HepG2 (cell line): ENCODE results near the gene ZNF28. TPM values are rescaled to one million over a fixed set of nuclear protein-coding genes. Genes with fewer than 3 reads are reported as not detected.
A peak's percentile ranks its signal among the peaks of the same experiment; 100 is the strongest.
"Not testable (repeated sequence)": the region's sequence is repeated elsewhere in the genome, so short reads cannot be mapped to it uniquely, and the experiment has no call there.

Source experiments
- ATAC-seq: fragments of 200-7000 bp; cut with Tn5 transposase; 3 replicates; pipeline ENCODE4 v1.9.1; 2020; ENCODE audit warnings: mild to moderate bottlenecking, moderate library complexity
- BruUV-seq: library from RNA; stranded (reverse); fragments of 400-500 nt; replicated peaks from 2 replicates; lab custom pipeline; 2021; lab: Mats Ljungman, UMichigan
- CTCF ChIA-PET: fragments of 300-600 bp; formaldehyde crosslinking; extraction: SDS; loops from one replicate; lab custom pipeline; 2021; ENCODE audit warnings: low total read pairs, inconsistent platforms, low intra/inter-chr PET ratio; lab: Yijun Ruan, JAX
- POLR2A ChIA-PET: fragments of 350-600 bp; sonication (Branson Sonifier 250); formaldehyde crosslinking; loops from one replicate; lab custom pipeline; 2020; ENCODE audit warnings: antibody characterized with exemption, inconsistent platforms; lab: Yijun Ruan, JAX
- DNase-seq: peaks from one replicate; pipeline ENCODE4 v3.0.0-alpha.2; 2015; ENCODE audit warnings: low spot score
- FAIRE-seq: peaks from 3 replicates; lab custom pipeline; 2011; peaks lifted over from hg19 to GRCh38; lab: Jason Lieb, UNC
- H2AFZ ChIP-seq: one replicate; pipeline ENCODE4 v1.6.1; 2011; ENCODE audit warnings: low read length, inconsistent platforms
- H3K27ac ChIP-seq: fragments of 300-600 bp; 3 replicates; pipeline ENCODE4 v1.8.0; 2011; ENCODE audit warnings: mixed run types, mild to moderate bottlenecking, mixed read lengths, low read length, inconsistent platforms; ENCODE audit not compliant: insufficient read depth; ENCODE audit errors: extremely low read length
- H3K27me3 ChIP-seq, 2 experiments: fragments of 200-600 bp in 1 of 2; 2 replicates in 1 of 2; 3 replicates in 1 of 2; pipeline versions ENCODE4 v1.6.0 to v1.8.0; 2011; ENCODE audit warnings: low read length in 2 of 2, mild to moderate bottlenecking in 2 of 2, moderate library complexity in 2 of 2, inconsistent platforms in 1 of 2; ENCODE audit not compliant: insufficient read depth in 2 of 2, control insufficient read depth in 1 of 2
- H3K36me3 ChIP-seq, 2 experiments: fragments of 200-600 bp in 1 of 2; replicated peaks in 1 of 2; 2 replicates in 1 of 2; 3 replicates in 1 of 2; pipeline versions ENCODE4 v1.5.1 to v1.8.0; 2011; ENCODE audit warnings: low read length in 2 of 2, inconsistent platforms in 1 of 2; ENCODE audit not compliant: insufficient read depth in 2 of 2, control insufficient read depth in 1 of 2
- H3K4me1 ChIP-seq: 2 replicates; pipeline ENCODE4 v1.5.1; 2012; ENCODE audit warnings: low read length, inconsistent platforms; ENCODE audit not compliant: insufficient read depth
- H3K4me2 ChIP-seq: 2 replicates; pipeline ENCODE4 v1.6.0; 2011; ENCODE audit warnings: low read depth, low read length, inconsistent platforms
- H3K4me3 ChIP-seq, 3 experiments: fragments of 200-600 bp in 1 of 3; sonication (generic), shearing (Covaris generic) in 1 of 3; replicated peaks in 1 of 3; 2 replicates each; pipeline ENCODE4 v1.5.1; 2011 to 2016; ENCODE audit warnings: low read length in 3 of 3, inconsistent platforms in 2 of 3, low read depth in 2 of 3, mild to moderate bottlenecking in 2 of 3, control low read depth in 1 of 3, mixed read lengths in 1 of 3; ENCODE audit not compliant: insufficient read depth in 1 of 3
- H3K79me2 ChIP-seq: one replicate; pipeline ENCODE4 v1.6.1; 2011; ENCODE audit warnings: low read length, inconsistent platforms; ENCODE audit not compliant: insufficient read depth
- H3K9ac ChIP-seq: 2 replicates; pipeline ENCODE4 v1.6.0; 2011; ENCODE audit warnings: mild to moderate bottlenecking, low read depth, low read length, inconsistent platforms; ENCODE audit not compliant: insufficient read depth
- H3K9me3 ChIP-seq: 2 replicates; pipeline ENCODE4 v1.5.1; 2012; ENCODE audit warnings: mild to moderate bottlenecking, low read length
- H4K20me1 ChIP-seq: 2 replicates; pipeline ENCODE4 v1.6.0; 2011; ENCODE audit warnings: inconsistent platforms, mild to moderate bottlenecking, low read length, moderate library complexity; ENCODE audit not compliant: insufficient read depth
- ZNF274 ChIP-seq: sonication (generic); formaldehyde crosslinking; IDR thresholded peaks from 2 replicates; pipeline ENCODE4 v1.5.1; 2020; ENCODE audit warnings: mild to moderate bottlenecking, missing genetic modification reagents
- WGBS: methylation state at CpG from one replicate; pipeline ENCODE4 v1.1.6; 2017; ENCODE audit warnings: low lambda C conversion rate; 5-methylcytosine and 5-hydroxymethylcytosine counted together
- in situ Hi-C: cut with HindIII; loops from 2 replicates; pipeline ENCODE4 v1.10.0; 2017; ENCODE audit warnings: low pct_unique_long_range_greater_than_20kb; ENCODE audit not compliant: extremely low pct_ligation_motif_present
- intact Hi-C: fragments of 100-400 bp; cut with micrococcal nuclease; formaldehyde crosslinking; loops from one replicate; pipeline ENCODE4 v1.10.0; 2022; ENCODE audit not compliant: unreplicated experiment
- polyA plus RNA-seq, 8 experiments: library from polyadenylated mRNA; depleted of rRNA in 3 of 8; stranded (reverse) in 7 of 8; unstranded in 1 of 8; fragments of >200 nt; fragmentation: Illumina TruSeq in 4 of 8; extraction: Trizol in 4 of 8; gene quantifications; 2 replicates each; pipeline versions ENCODE4 v1.2.1 to v1.2.3, GENCODE V29; 2011 to 2016; ENCODE audit warnings: low read depth in 4 of 8, missing spikeins in 1 of 8, mixed read lengths in 1 of 8; ENCODE audit not compliant: insufficient read depth in 1 of 8
- total RNA-seq, 5 experiments: library from RNA; depleted of rRNA; stranded (reverse); fragments of >200 nt; fragmentation: Illumina TruSeq; extraction: Trizol; gene quantifications; 2 replicates each; pipeline ENCODE4 v1.2.3, GENCODE V29; 2016; ENCODE audit warnings: low read depth in 1 of 5

Gene ZNF28
- total and polyA plus RNA-seq, 2 of the 13 experiments (the other 11 are each of a cell fraction or from before 2014, with no cell fraction given) = 5.0 to 16.0 TPM

DNA sequence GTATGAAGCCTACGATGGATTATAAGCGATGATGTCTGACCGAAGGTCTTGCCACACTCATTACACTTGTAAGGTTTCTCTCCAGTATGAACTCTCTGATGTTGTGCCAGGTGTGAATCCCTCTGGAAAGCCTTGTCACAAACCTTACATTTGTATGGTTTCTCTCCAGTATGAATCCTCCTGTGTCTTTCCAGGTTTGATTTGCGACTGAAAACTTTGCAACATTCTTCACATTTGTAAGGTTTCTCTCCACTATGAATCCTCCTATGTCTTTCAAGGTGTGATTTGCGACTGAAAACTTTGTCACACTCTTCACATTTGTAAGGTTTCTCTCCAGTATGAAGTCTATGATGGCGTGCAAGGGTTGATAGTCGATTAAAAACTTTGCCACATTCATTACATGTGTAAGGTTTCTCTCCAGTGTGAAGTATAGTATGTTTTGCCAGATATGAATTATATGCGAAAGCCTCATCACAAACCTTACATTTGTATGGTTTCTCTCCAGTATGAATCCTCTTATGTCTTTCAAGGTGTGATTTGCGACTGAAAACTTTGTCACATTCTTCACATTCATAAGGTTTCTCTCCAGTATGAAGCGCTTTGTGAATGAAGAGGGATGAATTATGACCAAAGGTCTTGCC lies 19.5 kb upstream of the ZNF28 start:
- TF ChIP-seq ZNF274 (CRISPR knock-in tag) = peak; percentile 75; the same call in 1 of the 2 replicates
- CTCF ChIA-PET, DNase-seq, ATAC-seq, H3K9ac ChIP-seq, POLR2A ChIA-PET, BruUV-seq, FAIRE-seq, in situ Hi-C loops, H3K4me2 ChIP-seq, H4K20me1 ChIP-seq, H3K79me2 ChIP-seq, H3K4me3 ChIP-seq, H3K4me1 ChIP-seq, H3K27ac ChIP-seq, intact Hi-C loops, H3K27me3 ChIP-seq, H2AFZ ChIP-seq: not testable (repeated sequence)
- peaks cover 28 to 66% of the 10 kb centered on the region in 2 experiments for H3K36me3 ChIP-seq
- H3K9me3 ChIP-seq = peaks cover 87% of the 10 kb centered on the region
- 96% methylated on average over 9 of the region's 10 CpGs for WGBS

DNA sequence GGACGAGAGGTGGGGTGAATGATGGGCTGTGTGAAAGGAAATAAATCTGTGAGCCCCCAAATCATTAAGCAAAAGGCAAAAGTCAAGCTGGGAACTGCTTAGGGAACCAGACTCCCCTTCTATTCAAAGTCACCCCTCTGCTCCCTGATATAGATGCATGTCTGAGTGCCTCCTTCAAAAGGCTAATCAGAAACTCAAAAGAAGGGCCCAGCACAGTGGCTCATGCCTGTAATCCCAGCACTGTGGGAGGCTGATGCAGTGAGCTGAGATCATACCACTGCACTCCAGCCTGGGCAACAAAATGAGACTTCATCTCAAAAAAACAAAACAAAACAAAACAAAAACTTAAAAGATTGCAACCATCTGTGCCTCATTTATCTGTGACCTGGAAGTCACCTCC lies 12.9 kb upstream of the ZNF28 start:
- FAIRE-seq, H4K20me1 ChIP-seq, H3K27me3 ChIP-seq, H3K79me2 ChIP-seq, H3K4me3 ChIP-seq, H3K9ac ChIP-seq, intact Hi-C loops, DNase-seq, H2AFZ ChIP-seq, H3K36me3 ChIP-seq, POLR2A ChIA-PET, CTCF ChIA-PET, in situ Hi-C loops, BruUV-seq, H3K4me2 ChIP-seq, ATAC-seq, H3K27ac ChIP-seq: not testable (repeated sequence)
- Histone ChIP-seq H3K9me3 (peaks cover 49% of the 10 kb centered on the region), H3K4me1 (peaks cover 15% of the 10 kb centered on the region)
- WGBS = 12% methylated on average over 1 of the region's 1 CpG

DNA sequence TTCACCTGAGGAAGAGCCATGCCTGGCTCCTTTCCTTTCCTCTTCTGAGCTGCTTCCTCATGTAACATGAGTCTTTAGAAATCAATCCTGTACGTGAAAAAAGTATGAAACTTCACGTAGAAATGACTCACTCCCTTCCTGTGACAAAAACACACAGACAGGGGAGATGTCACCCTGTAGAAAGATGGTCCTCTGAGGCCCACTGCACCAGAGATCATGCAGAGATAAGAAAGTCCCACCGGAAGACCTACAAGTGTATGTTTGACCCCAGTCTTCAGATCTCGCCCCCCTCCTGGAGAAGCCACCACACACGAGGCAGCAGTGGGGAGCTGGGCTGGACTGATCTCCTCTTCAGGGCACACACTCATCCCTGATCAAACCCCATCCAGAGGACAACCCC lies 12.1 kb upstream of the ZNF28 start:
- H4K20me1 ChIP-seq, FAIRE-seq, H3K36me3 ChIP-seq, ATAC-seq, intact Hi-C loops, CTCF ChIA-PET, H3K4me3 ChIP-seq, H3K79me2 ChIP-seq, POLR2A ChIA-PET, BruUV-seq, H3K9ac ChIP-seq, H3K27ac ChIP-seq, H3K27me3 ChIP-seq, in situ Hi-C loops, H2AFZ ChIP-seq, H3K4me2 ChIP-seq, DNase-seq: not testable (repeated sequence)
- Histone ChIP-seq H3K9me3 (peaks cover 42% of the 10 kb centered on the region), H3K4me1 (peaks cover 15% of the 10 kb centered on the region)
- 15% methylated on average over 2 of the region's 5 CpGs for WGBS

DNA sequence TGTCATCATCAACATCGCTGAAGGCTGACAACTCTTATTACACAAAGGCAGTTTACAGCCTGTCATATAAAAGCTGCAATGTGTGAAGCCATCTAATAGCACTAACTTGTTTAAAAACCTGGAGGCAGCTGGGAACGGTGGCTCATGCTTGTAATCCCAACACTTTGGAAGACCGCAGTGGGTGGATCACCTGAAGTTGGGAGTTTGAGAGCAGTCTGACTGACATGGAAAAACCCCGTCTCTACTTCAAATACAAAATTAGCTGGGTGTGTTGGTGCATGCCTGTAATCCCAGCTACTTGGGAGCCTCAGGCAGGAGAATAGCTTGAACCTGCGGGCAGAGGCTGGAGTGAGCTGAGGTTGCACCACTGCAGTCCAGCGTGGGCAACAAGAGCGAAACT lies 8.4 kb upstream of the ZNF28 start:
- POLR2A ChIA-PET, BruUV-seq: not testable (repeated sequence)

More for the DNA sequence above, 8.4 kb upstream of the ZNF28 start:
- H4K20me1 ChIP-seq, FAIRE-seq, H3K79me2 ChIP-seq, DNase-seq, in situ Hi-C loops, intact Hi-C loops, H3K4me3 ChIP-seq, H3K36me3 ChIP-seq, H3K9ac ChIP-seq, H2AFZ ChIP-seq, H3K4me2 ChIP-seq, ATAC-seq, H3K27me3 ChIP-seq, CTCF ChIA-PET: not testable (repeated sequence)
- H3K9me3 ChIP-seq = peaks cover 31% of the 10 kb centered on the region
- H3K4me1 ChIP-seq = peaks cover 15% of the 10 kb centered on the region
- 69% methylated on average over 6 of the region's 7 CpGs for WGBS
- peak overlapping the region; percentile 52 for H3K27ac ChIP-seq
